ENCODE measurements around the gene KCNQ1OT1.

The KCNQ1OT1 gene

GRCh38 chr11:2570841-2571597 is 128.8 kb downstream of the KCNQ1OT1 start:
- POLR2A ChIA-PET, result no interaction called here
- Histone ChIP-seq H3K36me3 (ENCODE audit: control insufficient read depth in 2 of 2, insufficient read depth in 1 of 2, low read length in 2 of 2) (no peaks in the 10 kb centered on the region), H3K4me1 (ENCODE audit: control insufficient read depth, insufficient read depth, low read length) (no peaks in the 10 kb centered on the region), H3K4me3 (ENCODE audit: low read depth, low read length) (no peak overlapping the region), H3K27ac (ENCODE audit: extremely low read depth, low read depth, low read length) (no peak overlapping the region), H3K9me3 (ENCODE audit: control insufficient read depth, insufficient read depth, low read depth, low read length) (no peaks in the 10 kb centered on the region)
- TF ChIP-seq ZNF157 (tag by site-specific recombination; IDR thresholded peaks at IDR 0.05) (no peak), ZNF473 (tag by site-specific recombination; IDR thresholded peaks at IDR 0.05) (no peak), HOXC10 (CRISPR knock-in tag; IDR thresholded peaks at IDR 0.05) (no peak), SCRT2 (tag by site-specific recombination; IDR thresholded peaks at IDR 0.05) (no peak), ZNF501 (tag by site-specific recombination; IDR thresholded peaks at IDR 0.05) (no peak), ZNF677 (tag by site-specific recombination; IDR thresholded peaks at IDR 0.05) (no peak), ZNF114 (tag by site-specific recombination; IDR thresholded peaks at IDR 0.05) (no peak), KLF8 (tag by site-specific recombination; IDR thresholded peaks at IDR 0.05) (no peak), AEBP2 (tag by site-specific recombination; IDR thresholded peaks at IDR 0.05; ENCODE audit: borderline replicate concordance) (no peak), ZNF362 (tag by site-specific recombination; IDR thresholded peaks at IDR 0.05) (no peak), ZNF24 (tag by site-specific recombination; IDR thresholded peaks at IDR 0.05) (no peak), PRDM1 (tag by site-specific recombination; IDR thresholded peaks at IDR 0.05) (no peak), BCL11B (tag by site-specific recombination; IDR thresholded peaks at IDR 0.05; ENCODE audit: low read depth) (no peak), ZNF341 (tag by site-specific recombination; IDR thresholded peaks at IDR 0.05; ENCODE audit: low read depth) (no peak)
- TF ChIP-seq, protein P1, sequence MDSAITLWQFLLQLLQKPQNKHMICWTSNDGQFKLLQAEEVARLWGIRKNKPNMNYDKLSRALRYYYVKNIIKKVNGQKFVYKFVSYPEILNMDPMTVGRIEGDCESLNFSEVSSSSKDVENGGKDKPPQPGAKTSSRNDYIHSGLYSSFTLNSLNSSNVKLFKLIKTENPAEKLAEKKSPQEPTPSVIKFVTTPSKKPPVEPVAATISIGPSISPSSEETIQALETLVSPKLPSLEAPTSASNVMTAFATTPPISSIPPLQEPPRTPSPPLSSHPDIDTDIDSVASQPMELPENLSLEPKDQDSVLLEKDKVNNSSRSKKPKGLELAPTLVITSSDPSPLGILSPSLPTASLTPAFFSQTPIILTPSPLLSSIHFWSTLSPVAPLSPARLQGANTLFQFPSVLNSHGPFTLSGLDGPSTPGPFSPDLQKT (IDR thresholded peaks at IDR 0.05; ENCODE audit: borderline replicate concordance, low read depth, low read length), result no peak
- TF ChIP-seq, protein P2, sequence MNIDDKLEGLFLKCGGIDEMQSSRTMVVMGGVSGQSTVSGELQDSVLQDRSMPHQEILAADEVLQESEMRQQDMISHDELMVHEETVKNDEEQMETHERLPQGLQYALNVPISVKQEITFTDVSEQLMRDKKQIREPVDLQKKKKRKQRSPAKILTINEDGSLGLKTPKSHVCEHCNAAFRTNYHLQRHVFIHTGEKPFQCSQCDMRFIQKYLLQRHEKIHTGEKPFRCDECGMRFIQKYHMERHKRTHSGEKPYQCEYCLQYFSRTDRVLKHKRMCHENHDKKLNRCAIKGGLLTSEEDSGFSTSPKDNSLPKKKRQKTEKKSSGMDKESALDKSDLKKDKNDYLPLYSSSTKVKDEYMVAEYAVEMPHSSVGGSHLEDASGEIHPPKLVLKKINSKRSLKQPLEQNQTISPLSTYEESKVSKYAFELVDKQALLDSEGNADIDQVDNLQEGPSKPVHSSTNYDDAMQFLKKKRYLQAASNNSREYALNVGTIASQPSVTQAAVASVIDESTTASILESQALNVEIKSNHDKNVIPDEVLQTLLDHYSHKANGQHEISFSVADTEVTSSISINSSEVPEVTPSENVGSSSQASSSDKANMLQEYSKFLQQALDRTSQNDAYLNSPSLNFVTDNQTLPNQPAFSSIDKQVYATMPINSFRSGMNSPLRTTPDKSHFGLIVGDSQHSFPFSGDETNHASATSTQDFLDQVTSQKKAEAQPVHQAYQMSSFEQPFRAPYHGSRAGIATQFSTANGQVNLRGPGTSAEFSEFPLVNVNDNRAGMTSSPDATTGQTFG (tag by site-specific recombination; IDR thresholded peaks at IDR 0.05; ENCODE audit: borderline replicate concordance), result no peak
- TF ChIP-seq, protein P3, sequence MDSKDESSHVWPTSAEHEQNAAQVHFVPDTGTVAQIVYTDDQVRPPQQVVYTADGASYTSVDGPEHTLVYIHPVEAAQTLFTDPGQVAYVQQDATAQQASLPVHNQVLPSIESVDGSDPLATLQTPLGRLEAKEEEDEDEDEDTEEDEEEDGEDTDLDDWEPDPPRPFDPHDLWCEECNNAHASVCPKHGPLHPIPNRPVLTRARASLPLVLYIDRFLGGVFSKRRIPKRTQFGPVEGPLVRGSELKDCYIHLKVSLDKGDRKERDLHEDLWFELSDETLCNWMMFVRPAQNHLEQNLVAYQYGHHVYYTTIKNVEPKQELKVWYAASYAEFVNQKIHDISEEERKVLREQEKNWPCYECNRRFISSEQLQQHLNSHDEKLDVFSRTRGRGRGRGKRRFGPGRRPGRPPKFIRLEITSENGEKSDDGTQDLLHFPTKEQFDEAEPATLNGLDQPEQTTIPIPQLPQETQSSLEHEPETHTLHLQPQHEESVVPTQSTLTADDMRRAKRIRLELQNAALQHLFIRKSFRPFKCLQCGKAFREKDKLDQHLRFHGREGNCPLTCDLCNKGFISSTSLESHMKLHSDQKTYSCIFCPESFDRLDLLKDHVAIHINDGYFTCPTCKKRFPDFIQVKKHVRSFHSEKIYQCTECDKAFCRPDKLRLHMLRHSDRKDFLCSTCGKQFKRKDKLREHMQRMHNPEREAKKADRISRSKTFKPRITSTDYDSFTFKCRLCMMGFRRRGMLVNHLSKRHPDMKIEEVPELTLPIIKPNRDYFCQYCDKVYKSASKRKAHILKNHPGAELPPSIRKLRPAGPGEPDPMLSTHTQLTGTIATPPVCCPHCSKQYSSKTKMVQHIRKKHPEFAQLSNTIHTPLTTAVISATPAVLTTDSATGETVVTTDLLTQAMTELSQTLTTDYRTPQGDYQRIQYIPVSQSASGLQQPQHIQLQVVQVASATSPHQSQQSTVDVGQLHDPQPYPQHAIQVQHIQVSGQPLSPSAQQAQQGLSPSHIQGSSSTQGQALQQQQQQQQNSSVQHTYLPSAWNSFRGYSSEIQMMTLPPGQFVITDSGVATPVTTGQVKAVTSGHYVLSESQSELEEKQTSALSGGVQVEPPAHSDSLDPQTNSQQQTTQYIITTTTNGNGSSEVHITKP (tag by site-specific recombination; IDR thresholded peaks at IDR 0.05), result no peak
- CTCF ChIA-PET, result interaction anchor here (0.6 kb wide), 2 partner anchors 98 to 878 kb away, joined by 3 read pairs; no protein-coding TSS in a partner anchor

All from HEK293 (cell line).